Astrocyte (in vitro differentiated cells and primary cell): Measurements from ENCODE around the gene EXOSC9.

ENCODE experiments used
- EZH2 ChIP-seq: IDR thresholded peaks from 2 replicates; pipeline ENCODE4 v1.6.1; 2012; ENCODE audit warnings: mild to moderate bottlenecking, low read length, inconsistent platforms; ENCODE audit not compliant: insufficient read depth
- TF ChIP-seq, protein P1 (sequence below): IDR thresholded peaks from 2 replicates; pipeline ENCODE4 v1.5.1; 2011; ENCODE audit warnings: low read depth, mild to moderate bottlenecking, inconsistent platforms, low read length, moderate library complexity; ENCODE audit not compliant: insufficient read depth

DNA sequence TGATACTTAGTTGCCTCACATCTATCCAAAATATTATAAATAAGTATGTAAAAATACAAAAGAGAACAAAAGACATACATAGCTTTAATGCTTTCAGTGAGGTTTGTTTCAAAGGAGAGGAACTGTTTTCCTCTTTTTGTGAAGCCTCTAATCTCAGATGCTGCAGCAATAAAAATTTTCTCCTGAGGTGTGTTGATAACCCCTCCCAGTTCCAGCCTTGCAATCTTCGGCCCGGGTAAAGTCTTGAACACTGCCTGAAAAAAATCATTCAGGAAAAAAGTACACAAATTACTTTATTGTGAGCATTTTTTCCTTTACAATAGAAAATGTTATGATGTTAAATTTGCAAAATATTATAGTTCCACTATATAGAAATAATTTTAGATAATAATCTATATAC is 60.3 kb downstream of the EXOSC9 start:
- TF ChIP-seq, protein P1, sequence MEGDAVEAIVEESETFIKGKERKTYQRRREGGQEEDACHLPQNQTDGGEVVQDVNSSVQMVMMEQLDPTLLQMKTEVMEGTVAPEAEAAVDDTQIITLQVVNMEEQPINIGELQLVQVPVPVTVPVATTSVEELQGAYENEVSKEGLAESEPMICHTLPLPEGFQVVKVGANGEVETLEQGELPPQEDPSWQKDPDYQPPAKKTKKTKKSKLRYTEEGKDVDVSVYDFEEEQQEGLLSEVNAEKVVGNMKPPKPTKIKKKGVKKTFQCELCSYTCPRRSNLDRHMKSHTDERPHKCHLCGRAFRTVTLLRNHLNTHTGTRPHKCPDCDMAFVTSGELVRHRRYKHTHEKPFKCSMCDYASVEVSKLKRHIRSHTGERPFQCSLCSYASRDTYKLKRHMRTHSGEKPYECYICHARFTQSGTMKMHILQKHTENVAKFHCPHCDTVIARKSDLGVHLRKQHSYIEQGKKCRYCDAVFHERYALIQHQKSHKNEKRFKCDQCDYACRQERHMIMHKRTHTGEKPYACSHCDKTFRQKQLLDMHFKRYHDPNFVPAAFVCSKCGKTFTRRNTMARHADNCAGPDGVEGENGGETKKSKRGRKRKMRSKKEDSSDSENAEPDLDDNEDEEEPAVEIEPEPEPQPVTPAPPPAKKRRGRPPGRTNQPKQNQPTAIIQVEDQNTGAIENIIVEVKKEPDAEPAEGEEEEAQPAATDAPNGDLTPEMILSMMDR = no peak
- no peak for TF ChIP-seq EZH2
